GM18909 (cell line): Measurements from ENCODE around the gene ABCF2.
A peak's percentile ranks its signal among the peaks of the same experiment; 100 is the strongest.

Source experiments
- ATAC-seq: cut with Tn5 transposase; IDR thresholded peaks from one replicate; pipeline ENCODE4 v1.9.1; 2021; ENCODE audit warnings: mild to moderate bottlenecking; ENCODE audit not compliant: unreplicated experiment, poor library complexity

ABCF2 gene

DNA sequence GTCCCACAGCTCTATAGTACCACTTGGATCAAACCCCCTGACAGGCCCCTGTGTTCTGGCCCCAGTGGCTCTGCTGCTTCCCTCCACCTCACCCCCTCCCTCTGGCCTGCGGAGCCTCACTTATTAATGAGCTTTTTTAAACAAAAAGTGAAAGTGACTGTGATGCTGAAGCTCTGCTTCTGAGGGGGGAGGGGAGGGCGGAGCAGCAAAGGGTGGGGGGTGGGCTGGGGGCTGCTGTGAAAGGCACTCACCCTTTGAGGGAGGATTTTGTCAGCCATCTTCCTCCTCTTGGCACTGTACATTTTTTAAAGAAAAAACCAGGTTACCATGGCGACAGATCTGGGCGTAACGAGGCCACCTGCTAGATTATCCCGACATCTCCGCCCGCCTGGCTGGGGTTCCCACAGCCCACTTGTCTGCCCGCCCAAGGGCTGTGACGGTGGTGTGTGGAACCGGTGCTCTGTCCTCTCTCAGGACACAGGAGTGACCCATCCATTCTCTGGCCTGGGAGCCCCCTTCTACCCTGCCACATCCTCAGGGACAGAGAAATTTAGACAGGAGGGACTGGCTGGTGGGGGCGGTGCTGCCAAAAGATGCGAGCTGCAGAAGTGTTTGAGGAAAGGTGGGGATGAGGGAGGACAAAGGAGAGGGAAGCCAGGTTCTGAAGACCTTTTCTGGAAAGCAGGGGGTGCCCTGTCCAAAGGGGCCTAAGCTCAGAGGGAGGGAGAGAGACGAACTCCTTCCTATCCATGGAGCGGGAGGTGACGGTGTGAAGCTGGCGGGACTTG, 16.6 kb upstream of the ABCF2 start:
- no peak for ATAC-seq

DNA sequence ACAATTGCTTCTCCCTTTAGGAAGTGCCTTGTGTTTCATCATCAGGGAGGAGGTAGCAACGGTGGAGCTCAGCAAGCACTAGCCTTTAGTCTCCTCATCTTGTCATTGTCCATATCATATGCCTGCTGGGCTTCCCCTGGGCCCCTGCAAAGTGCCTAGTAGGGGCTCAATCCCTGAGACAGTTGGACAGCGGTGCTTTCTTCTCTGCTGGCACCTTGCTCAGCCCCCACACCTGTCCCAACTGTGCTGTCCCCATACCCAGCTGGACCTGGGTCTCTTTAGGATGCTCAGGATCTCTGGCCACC, 16.0 kb upstream of the ABCF2 start:
- ATAC-seq, result no peak

DNA sequence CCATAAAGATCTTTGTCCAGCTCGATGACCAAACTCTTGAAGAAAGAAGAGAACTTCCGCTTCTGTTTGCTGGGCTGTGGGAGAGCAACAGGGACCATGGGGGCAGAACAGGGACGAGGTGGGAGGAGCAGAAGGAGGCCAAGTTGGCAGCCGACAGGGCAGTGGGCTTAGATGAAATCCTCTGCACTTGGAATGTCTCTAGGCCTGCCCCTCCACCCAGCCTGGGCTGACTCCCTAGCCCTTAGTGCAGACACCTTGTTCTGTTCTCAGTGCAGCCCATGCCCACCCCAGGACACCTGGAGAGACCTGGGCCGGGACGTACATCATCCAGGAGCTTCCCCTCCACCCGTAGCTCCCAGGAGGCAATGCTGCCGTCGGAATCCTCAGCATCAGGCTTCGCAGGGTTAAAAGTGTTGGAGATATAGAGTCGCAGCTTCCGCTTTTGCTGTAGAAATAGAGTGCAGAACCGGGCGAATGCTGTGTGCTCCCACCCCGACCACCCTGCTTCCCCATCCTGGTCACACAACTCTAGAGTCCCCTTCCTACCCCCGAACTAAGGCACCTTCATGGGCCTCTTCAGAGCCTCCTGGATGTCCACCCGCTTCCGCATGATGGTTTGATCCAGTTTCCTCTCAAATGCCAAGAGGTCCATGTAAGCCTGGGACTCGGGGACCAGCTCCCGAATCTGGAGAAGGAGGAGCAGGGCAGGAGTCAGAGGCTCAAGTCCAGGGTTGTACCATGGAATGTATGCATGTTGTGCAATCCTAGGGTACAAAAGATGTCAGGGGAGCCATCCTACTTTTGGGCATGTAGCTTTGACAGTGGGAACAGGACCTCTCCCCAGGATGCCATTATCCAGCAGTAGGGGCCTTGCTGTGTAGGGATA, 15.4 kb upstream of the ABCF2 start:
- no peak for ATAC-seq

DNA sequence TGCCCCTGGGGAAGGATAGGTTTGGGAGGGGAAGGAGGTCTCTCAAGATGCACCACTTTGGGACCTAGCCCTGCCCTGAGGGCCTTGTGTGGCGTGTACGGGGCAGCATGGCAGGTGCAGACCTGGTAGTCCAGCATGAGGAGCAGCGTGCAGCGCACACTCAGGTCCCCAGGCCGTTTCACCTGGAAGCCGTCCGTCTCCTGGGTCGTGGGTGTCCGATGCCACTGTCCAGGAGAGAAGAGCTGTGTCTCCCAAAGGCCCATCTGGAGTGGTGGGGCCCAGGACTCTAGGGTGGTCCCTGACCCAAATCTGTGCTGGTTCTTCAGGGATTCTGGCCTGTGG, 14.7 kb upstream of the ABCF2 start:
- ATAC-seq, result no peak

DNA sequence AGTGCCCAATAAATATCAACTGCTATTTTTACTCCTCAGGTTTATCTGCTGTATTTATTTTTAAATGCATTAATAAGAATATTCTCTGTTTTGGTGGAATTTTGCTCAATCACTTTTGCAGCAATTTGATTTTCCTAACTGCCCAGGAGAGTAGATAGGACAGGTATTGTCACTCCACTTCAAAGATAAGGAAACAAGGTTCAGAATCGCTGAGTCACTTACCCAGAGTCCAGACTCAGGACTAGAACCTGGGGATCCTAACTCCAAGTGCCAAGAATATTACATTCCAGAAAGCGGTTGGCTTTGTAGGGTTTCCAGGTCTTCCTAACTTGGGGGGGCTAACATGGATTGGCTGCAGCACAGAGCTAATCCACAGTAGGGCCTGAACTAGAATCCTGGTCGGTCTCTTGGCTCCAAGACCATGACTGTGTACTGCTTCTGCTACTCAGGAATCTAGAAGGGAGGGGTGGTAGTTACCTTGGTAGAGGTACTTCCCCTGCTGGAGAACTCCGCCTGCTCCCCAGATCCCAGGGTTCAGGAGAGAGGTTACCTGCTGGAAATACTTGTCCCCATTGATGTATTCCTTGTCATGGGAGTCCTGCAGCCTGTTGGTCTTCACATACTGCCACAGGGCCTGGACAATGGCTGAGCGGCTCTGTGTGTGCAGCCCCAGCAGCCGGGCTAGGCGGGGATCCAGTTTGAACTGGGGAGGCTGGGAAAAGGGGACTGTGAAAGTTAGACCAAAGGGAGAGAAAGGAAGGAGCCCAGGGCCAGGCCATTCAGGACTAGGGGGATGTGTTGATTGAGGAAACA, 14.1 kb upstream of the ABCF2 start:
- no peak for ATAC-seq

DNA sequence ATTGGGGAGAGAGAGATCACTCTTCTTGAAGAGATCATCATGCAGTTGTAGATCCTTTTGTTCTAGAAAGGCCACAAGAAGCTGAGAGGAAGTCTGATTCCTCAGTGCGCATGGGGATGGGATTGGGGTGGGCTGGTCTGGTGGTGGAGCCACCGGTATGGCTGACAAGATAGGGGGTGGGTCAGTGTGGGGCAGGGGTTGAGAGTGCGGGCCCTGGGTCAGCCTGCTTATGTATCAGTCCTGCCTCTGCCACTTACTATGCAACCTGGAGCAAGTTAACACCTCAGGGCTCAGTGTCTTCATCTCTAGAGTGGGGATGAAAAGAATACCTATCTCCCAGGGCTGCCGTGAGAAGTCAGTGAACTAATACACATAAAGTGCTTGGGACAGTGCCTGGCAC, 13.5 kb upstream of the ABCF2 start:
- ATAC-seq, result no peak

DNA sequence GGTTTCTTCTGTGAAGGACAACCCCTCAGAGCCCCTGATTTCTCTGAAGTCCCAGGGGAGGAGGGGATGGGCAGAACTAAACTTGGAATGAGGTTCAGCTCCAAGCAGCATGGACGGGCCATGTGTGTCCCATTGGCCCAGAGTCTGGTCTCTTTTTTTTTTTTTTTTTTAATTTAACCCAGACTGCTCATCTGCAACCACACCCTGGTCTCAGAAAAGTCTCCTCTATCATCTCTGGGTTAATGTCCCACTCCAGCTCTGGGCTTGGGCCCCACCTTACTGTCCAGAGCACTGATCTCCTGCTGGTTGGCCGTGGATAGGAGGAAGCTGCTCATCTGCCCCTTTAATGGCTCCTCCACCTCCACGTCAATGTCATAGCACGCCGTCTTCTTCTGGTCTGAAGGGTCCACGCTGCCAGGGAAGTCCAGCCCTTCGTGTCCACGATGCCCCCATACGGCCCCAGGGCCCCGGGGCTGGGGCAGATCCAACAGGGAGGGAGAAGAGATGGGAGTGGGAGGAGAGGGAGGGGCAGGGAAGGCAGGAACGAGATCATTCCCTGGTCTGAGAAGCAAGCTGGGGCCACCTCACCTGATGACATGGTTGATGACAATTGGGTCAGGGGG, 12.9 kb upstream of the ABCF2 start:
- no peak for ATAC-seq

DNA sequence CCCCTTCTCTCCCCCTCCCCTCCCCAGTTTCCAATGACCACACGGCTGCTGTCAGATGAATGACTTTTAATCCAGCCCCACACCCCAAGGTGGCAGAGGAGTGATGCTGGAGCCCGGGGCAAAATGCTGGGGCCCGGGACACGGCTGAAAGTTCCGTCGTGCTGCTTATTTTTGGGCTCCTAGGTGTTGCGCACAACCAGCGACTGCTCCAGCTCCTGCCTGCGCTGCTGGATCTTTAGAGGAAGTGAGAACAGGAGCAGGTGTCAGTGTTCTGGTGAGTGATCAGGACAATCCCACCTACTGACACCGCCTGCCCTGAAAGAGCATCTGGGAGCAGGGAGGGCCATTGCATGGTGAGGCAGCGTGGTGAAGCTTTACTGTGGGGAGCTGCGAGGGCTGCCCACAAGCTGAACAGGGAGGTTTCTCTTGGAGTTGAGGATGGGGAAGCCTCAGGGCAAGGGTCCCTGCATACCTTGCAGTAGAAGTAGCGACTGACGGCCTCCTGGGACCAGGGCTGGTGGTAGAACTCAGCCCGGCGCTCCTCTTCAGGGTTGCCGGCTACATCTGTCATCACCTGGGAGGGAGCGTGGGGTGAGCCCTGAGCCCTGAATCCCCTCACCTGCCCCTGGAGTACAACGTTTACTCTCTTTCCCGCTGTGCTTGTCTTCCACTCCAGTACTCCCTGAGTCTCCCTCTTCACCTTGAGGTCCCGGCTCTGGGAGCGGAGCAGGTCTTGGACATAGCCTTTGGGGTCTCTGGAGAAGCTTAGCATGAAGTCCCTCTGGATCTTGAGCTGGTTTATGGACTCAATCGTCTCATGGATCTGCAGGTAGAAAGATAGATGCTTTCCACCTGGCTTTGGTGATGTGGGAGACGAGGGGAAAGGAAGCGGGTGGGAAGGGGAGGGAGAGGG, 12.2 kb upstream of the ABCF2 start:
- ATAC-seq, result no peak

DNA sequence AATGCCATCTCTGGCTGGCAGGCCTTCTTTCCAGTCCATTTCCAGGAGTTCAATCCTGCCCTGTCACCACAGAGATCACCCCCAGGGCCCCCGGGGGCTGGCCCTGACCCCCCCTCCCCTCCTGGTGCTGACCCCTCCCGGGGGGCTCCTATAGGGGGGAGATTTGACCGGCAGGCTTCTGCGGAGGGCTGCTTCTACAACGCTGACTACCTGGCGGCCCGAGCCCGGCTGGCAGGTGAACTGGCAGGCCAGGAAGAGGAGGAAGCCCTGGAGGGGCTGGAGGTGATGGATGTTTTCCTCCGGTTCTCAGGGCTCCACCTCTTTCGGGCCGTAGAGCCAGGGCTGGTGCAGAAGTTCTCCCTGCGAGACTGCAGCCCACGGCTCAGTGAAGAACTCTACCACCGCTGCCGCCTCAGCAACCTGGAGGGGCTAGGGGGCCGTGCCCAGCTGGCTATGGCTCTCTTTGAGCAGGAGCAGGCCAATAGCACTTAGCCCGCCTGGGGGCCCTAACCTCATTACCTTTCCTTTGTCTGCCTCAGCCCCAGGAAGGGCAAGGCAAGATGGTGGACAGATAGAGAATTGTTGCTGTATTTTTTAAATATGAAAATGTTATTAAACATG, 11.3 kb upstream of the ABCF2 start:
- ATAC-seq, result no peak

DNA sequence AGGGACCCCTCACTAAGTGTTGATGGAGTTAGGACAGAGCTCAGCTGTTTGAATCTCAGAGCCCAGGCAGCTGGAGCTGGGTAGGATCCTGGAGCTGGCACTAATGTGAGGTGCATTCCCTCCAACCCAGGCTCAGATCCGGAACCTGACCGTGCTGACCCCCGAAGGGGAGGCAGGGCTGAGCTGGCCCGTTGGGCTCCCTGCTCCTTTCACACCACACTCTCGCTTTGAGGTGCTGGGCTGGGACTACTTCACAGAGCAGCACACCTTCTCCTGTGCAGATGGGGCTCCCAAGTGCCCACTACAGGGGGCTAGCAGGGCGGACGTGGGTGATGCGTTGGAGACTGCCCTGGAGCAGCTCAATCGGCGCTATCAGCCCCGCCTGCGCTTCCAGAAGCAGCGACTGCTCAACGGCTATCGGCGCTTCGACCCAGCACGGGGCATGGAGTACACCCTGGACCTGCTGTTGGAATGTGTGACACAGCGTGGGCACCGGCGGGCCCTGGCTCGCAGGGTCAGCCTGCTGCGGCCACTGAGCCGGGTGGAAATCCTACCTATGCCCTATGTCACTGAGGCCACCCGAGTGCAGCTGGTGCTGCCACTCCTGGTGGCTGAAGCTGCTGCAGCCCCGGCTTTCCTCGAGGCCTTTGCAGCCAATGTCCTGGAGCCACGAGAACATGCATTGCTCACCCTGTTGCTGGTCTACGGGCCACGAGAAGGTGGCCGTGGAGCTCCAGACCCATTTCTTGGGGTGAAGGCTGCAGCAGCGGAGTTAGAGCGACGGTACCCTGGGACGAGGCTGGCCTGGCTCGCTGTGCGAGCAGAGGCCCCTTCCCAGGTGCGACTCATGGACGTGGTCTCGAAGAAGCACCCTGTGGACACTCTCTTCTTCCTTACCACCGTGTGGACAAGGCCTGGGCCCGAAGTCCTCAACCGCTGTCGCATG, 10.5 kb upstream of the ABCF2 start:
- ATAC-seq, result no peak

DNA sequence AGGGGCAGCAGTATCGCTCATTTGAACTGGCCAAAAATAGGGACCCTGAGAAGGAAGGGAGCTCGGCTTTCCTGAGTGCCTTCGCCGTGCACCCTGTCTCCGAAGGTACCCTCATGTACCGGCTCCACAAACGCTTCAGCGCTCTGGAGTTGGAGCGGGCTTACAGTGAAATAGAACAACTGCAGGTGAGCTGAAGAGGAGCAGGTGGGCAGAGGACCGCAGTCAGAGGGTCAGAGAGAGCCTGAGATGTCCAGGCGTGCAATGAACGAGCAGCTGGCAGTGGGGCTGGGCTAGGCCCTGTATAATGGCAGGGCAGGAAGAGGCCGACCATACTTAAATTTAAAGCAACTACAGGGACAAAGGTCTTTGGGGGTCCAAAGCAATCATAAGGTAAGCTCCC, 9.4 kb upstream of the ABCF2 start:
- ATAC-seq, result no peak

DNA sequence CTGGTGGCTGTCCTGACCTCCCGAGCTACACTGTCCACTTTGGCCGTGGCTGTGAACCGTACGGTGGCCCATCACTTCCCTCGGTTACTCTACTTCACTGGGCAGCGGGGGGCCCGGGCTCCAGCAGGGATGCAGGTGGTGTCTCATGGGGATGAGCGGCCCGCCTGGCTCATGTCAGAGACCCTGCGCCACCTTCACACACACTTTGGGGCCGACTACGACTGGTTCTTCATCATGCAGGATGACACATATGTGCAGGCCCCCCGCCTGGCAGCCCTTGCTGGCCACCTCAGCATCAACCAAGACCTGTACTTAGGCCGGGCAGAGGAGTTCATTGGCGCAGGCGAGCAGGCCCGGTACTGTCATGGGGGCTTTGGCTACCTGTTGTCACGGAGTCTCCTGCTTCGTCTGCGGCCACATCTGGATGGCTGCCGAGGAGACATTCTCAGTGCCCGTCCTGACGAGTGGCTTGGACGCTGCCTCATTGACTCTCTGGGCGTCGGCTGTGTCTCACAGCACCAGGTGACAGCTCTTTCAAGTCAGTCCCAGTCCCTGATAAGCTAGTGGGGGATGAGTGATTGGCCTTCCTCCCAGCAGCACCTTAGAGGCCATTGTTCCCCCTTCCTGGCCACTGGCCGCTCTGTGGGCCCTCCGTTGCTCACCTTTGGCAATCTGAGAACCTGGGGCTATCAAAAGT, 8.2 kb upstream of the ABCF2 start:
- no peak for ATAC-seq

DNA sequence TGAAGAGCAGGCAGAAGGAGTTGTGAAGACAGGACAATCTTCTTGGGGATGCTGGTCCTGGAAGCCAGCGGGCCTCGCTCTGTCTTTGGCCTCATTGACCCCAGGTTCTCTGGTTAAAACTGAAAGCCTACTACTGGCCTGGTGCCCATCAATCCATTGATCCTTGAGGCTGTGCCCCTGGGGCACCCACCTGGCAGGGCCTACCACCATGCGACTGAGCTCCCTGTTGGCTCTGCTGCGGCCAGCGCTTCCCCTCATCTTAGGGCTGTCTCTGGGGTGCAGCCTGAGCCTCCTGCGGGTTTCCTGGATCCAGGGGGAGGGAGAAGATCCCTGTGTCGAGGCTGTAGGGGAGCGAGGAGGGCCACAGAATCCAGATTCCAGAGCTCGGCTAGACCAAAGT, 6.8 kb upstream of the ABCF2 start:
- ATAC-seq, result no peak

DNA sequence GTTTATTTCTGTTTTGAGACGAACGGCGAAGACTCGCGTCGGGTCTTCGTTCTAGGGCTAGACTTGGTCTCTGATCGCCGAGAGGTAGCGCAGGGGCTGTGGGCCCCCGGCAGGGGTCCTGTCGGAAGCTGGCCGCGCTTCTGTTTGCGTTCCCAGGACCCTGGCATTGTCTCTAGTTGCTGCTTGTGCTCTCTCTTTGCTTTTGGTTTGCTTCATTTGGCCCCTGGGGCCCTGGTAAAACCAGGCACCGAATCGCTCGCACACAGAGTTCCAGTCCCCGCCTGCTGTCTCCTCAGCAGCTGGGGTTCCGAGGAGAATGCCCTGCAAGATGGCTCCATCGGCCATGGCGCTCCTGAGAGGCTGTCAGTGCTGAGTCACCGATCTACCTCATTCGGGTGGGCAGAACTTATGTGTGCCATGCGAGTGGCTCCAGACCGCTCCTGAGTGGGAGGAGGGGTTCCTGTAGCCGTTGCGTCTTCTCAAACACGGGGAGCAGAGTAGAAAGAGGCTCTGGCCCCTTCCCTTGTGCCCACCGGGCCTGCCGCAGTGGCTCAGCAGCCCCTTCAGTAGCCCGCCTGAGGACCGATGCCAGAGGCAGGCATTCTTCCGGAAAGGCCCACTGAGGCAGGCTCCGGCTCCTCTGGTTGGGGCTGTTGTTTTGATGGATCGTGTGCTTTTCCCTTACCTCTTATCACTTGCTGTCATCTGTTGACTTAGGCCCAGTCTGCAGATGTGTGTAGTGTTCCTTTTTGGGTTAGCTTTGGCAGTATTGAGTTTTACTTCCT, 6.1 kb upstream of the ABCF2 start:
- peak; percentile 23 for ATAC-seq

DNA sequence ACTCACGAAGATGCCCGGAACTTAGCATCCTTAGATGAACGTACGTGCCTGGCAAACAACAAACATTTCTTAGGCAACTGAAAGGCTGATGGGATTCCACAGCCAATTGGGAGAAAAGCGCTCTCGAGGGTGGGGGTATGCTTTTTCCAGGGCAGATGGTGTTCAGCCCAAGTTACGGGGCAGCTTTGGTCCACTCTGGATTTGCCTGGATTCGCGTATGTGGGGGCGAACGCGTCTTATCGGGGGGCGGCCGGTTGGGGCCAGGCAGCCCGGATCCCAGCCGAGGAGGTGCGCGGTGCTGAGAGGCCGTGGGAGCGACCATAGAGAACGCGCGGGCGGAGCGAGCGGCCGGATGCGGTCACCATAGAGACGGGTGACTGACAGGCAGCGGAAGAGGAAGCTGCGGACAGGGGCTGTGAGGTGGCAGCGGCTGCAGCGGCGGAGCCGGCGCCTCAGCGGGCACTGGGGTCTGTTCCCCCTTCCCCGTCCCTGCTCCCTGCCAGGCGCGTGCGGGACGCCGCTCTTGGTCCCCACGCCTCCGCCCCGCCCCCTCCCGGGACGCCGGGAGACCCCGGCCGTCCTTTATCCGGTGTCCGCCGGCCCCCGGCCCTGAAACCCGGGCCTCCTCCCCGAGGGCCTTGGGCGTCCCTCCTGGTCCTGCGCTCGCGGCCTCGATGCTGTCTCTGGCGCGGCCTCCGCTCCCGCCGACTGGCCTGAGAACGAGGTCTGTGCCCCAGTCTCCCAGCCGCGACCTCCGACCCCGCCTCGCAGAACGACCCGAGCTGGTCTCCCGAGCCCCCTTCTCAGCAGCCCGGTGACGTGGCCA, 5.3 kb upstream of the ABCF2 start, which contains the start of gene CHPF2:
CHPF2 (plus strand) TSS at position 393 of the 826 bp plus-strand sequence. CDS start 1,529 bp downstream, outside the sequence.
- ATAC-seq, result peak; percentile 97

DNA sequence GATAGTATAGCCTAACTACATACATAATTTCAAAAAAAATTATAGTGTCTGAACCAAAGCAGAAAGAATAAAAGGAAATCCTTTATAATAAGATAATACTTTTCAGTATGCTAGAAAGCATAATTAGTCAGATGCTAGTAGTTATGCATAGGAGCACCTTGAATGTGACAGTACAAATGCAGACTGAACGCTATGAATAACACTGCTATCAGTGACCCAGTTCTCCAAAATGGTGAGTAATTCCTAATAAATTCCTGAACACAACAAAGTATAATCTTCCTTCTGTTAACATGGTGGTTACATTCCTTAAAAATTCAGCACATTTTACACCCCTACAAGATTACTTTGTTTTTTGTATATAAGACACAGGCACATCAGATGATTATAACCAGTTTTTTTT, 4.1 kb upstream of the ABCF2 start:
- ATAC-seq, result no peak
